GM18861 (cell line): ENCODE results near the gene ADD2.

Source experiments
- ATAC-seq: cut with Tn5 transposase; IDR thresholded peaks from one replicate; pipeline ENCODE4 v1.9.1; 2021; ENCODE audit not compliant: unreplicated experiment

ADD2 gene

GRCh38 chr2:70607121-70607561 lies 160.9 kb downstream of the ADD2 start:
- ATAC-seq, result no peak
